SJSA1 (cell line): ENCODE results near the gene CNTN4. TPM values are rescaled to one million over a fixed set of nuclear protein-coding genes. Genes with fewer than 3 reads are reported as not detected.

Experiments
- DNase-seq, 2 experiments: peaks; one replicate each; pipeline ENCODE4 v3.0.0-alpha.2; 2015 to 2020; ENCODE audit warnings: low spot score in 2 of 2, low read depth in 1 of 2
- H3K27ac ChIP-seq: fragments of 250-450 bp; sonication (Bioruptor Pico); 2 replicates; pipeline ENCODE4 v1.5.1; 2020; ENCODE audit warnings: mild to moderate bottlenecking, moderate library complexity
- H3K27me3 ChIP-seq: fragments of 250-450 bp; sonication (Bioruptor Pico); replicated peaks from 2 replicates; pipeline ENCODE4 v1.5.1; 2020; ENCODE audit warnings: mild to moderate bottlenecking, moderate library complexity
- H3K36me3 ChIP-seq: fragments of 250-450 bp; sonication (Bioruptor Pico); 2 replicates; pipeline ENCODE4 v1.5.1; 2020; ENCODE audit warnings: mild to moderate bottlenecking
- H3K4me1 ChIP-seq: fragments of 250-450 bp; sonication (Bioruptor Pico); replicated peaks from 2 replicates; pipeline ENCODE4 v1.6.1; 2021; ENCODE audit warnings: mild to moderate bottlenecking
- H3K4me3 ChIP-seq: fragments of 250-450 bp; sonication (Bioruptor Pico); 2 replicates; pipeline ENCODE4 v1.5.1; 2020; ENCODE audit warnings: mild to moderate bottlenecking
- H3K9me3 ChIP-seq: fragments of 250-450 bp; sonication (Bioruptor Pico); replicated peaks from 2 replicates; pipeline ENCODE4 v1.5.1; 2020; ENCODE audit warnings: mild to moderate bottlenecking
- total RNA-seq: library from RNA; depleted of rRNA; stranded (reverse); fragments of >200 nt; shearing (Covaris generic); gene quantifications from 2 replicates; pipeline ENCODE4 v1.2.3, GENCODE V29; 2014

CNTN4 gene
- total RNA-seq, 1 experiment from 2014 or later = not detected

DNA sequence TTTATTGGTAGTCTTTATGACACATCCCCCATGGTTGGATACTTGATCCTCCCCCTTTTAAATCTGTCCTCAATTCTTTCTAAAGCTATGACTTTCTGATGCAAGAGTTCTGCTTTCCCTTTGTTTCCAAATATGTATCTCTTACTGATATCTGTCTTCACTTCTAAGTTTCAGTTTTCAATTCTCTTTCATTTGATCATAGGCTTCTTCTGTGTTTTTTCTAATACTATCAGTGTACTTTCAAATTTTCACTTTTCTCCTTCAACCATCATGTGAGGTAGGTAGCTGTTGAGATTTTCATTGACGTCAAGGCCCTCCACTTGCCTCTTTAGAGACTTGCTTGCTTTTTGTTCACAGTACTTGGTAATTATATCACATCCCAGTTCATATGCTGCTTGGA lies 436.5 kb downstream of the CNTN4 start:
- no peaks in the 10 kb centered on the region for H3K4me1 ChIP-seq
- no peak overlapping the region for H3K27ac ChIP-seq
- no peak for DNase-seq
- no peaks in the 10 kb centered on the region for H3K27me3 ChIP-seq
- H3K9me3 ChIP-seq = peaks cover 7% of the 10 kb centered on the region; the same call in 1 of the 2 replicates
- H3K36me3 ChIP-seq = no peaks in the 10 kb centered on the region
- H3K4me3 ChIP-seq = no peak overlapping the region

DNA sequence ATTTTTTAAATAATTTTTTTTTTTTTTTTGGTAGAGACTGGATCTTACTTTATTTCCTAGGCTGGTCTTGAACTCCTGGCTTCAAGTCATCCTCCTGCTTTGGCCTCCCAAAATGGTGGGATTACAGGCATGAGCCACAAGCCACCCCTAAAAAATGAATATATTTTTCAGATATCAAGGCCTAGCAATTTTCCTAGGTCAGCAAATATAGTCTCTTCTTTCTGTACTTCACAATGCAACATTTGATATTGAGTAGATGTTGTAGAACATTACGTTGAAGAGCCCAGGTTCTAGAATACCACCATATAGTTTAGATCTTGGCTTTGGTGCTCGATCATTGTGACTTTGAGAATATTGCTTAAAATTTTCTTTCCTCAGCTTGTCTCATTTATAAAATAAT lies 437.9 kb downstream of the CNTN4 start:
- Histone ChIP-seq H3K27me3 (no peaks in the 10 kb centered on the region), H3K4me3 (no peak overlapping the region)

DNA sequence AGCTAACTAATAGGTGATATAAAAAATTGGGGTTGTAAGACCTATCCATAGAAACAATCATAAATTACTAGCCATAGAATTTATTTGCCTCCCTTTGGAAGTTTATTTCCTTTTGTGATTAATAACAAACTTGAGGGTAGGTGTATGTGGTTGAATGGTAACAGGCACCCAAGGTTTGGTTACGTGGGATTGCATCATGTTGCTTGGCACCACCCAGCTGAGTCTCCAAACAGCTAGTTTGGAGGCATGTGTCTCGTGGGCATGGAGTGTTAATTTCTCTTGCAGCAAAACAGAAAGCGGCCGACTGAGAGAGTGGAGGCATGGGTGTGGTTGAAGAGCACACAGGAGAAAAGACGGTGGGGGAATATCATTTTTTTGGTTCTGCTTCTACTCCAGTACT lies 441.4 kb downstream of the CNTN4 start:
- Histone ChIP-seq H3K9me3 (peaks cover 7% of the 10 kb centered on the region; the same call in 1 of the 2 replicates), H3K4me1 (no peaks in the 10 kb centered on the region), H3K4me3 (no peak overlapping the region), H3K36me3 (no peaks in the 10 kb centered on the region), H3K27ac (no peak overlapping the region), H3K27me3 (no peaks in the 10 kb centered on the region)
- DNase-seq = no peak

More for the DNA sequence above, 437.9 kb downstream of the CNTN4 start:
- no peak for DNase-seq
- Histone ChIP-seq H3K36me3 (no peaks in the 10 kb centered on the region), H3K9me3 (peaks cover 7% of the 10 kb centered on the region; the same call in 1 of the 2 replicates), H3K4me1 (no peaks in the 10 kb centered on the region), H3K27ac (no peak overlapping the region)

DNA sequence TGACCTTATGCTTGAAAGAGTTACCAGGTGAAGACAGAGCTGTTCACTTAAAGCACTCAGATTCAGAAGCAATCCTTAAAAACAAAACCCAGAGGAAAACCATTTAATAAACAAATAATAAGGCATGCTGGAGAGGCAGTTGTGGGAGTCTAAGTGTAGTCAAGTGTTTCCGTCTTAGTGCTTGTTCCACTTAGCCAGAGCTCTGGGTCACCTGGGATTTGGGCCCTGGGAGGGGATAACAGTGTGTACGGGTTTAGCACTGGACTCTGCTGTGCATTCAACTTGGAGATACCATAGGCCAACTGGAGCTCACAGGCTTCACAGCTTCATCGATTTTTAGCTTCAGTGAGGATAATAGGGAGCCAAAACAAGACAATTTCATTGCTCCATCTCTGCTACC lies 444.6 kb downstream of the CNTN4 start:
- no peak overlapping the region for H3K27ac ChIP-seq
- no peaks in the 10 kb centered on the region for H3K4me1 ChIP-seq
- no peaks in the 10 kb centered on the region for H3K36me3 ChIP-seq
- H3K4me3 ChIP-seq = no peak overlapping the region
- no peak for DNase-seq
- H3K27me3 ChIP-seq = no peaks in the 10 kb centered on the region
- H3K9me3 ChIP-seq = no peaks in the 10 kb centered on the region

DNA sequence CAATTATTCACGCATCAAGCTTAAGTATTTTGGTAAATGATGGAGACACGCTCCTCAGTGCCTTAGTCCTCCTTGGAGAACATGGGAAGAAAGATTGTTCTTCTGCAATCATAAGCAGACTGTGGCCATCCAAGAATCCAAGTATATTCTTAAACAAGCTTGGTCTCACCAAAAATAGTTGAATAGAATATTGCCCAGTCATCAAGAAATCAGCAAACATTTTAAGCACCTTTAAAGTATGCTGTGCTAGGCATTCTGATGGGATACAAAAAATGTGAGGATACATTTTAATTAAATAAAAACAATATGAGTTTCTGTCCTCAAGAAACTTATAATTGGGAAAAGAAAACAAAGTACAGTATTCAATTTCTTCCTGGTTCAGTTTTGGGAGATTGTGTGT lies 445.5 kb downstream of the CNTN4 start:
- DNase-seq = no peak
- Histone ChIP-seq H3K27me3 (no peaks in the 10 kb centered on the region), H3K9me3 (no peaks in the 10 kb centered on the region), H3K36me3 (no peaks in the 10 kb centered on the region), H3K4me3 (no peak overlapping the region), H3K4me1 (no peaks in the 10 kb centered on the region), H3K27ac (no peak overlapping the region)

DNA sequence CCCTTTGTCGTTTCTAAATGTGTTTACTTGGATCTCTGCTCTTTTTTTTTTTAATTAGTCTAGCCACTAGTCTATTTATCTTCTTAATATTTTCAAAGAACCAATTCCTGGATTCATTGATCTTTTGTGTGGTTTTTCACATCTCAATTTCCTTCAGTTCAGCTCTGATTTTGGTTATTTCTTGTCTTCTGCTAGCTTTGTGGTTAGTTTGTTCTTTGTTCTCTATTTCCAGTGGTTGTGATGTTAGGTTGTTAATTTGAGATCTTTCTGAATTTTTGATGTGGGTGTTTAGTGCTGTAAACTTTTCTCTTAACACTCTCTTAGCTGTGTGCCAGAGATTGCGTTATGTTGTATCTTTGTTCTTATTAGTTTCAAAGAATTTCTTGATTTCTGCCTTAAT lies 446.1 kb downstream of the CNTN4 start:
- Histone ChIP-seq H3K27me3 (no peaks in the 10 kb centered on the region), H3K4me3 (no peak overlapping the region), H3K36me3 (no peaks in the 10 kb centered on the region), H3K27ac (no peak overlapping the region), H3K4me1 (no peaks in the 10 kb centered on the region), H3K9me3 (no peaks in the 10 kb centered on the region)
- no peak for DNase-seq

DNA sequence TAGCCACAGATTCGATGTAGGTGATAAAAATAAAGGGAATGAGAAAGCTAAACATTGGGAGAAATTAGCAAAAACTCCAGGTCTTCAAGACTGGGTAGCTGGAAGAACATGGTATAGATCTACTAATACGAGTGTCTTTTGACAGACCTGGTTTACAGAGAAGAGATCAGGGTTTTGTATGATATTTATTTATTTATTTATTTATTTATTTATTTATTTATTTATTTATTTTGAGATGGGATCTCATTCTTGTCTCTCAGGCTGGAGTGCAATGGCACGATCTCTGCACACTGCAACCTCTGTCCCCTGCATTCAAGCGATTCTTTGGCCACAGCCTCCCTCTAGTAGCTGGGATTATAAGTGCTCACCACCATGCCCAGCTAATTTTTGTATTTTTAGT lies 448.4 kb downstream of the CNTN4 start:
- Histone ChIP-seq H3K36me3 (no peaks in the 10 kb centered on the region), H3K27ac (no peak overlapping the region)

DNA sequence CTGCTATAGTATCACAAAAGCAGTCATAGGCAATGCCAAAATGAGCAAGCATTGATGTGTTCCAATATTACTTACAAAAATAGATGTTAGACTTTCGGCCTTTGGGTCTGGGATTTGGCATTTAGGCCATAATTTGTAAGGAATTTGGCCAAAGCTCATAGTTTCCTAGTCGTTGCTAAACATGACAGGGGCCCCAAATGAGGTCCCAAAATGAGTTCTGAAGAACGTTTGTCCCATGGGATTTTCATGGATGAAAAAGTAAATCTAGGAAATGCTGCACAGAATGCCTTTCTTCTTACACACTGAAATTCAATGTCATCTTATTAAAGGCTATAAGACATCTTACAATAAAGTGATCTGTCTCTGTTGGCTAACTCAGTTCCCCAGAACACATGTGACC lies 456.0 kb downstream of the CNTN4 start:
- no peaks in the 10 kb centered on the region for H3K27me3 ChIP-seq
- H3K4me3 ChIP-seq = no peak overlapping the region
- H3K9me3 ChIP-seq = no peaks in the 10 kb centered on the region
- DNase-seq = no peak
- no peak overlapping the region for H3K27ac ChIP-seq
- H3K36me3 ChIP-seq = no peaks in the 10 kb centered on the region
- no peaks in the 10 kb centered on the region for H3K4me1 ChIP-seq

More for the DNA sequence above, 448.4 kb downstream of the CNTN4 start:
- DNase-seq = no peak
- no peaks in the 10 kb centered on the region for H3K4me1 ChIP-seq
- no peaks in the 10 kb centered on the region for H3K9me3 ChIP-seq
- no peak overlapping the region for H3K4me3 ChIP-seq
- no peaks in the 10 kb centered on the region for H3K27me3 ChIP-seq

DNA sequence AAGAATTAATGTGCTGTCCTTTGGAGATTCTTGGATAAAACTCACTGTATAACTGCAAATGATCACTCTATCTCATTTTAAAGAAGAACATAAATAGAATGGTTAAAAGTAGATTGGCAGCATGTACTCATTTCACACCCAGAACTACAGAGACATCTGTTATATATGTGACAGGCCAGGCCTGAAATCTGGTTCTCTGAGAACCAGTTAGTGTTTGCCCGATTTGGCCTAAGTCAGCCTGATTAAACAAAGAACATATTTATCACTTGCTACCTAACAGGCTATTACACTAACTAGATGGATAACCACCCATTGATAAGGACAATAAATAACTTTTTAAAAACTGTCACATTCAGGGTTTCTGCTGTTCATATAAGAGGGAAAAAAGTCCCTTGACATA lies 460.1 kb downstream of the CNTN4 start:
- no peaks in the 10 kb centered on the region for H3K4me1 ChIP-seq
- no peak overlapping the region for H3K4me3 ChIP-seq
- no peaks in the 10 kb centered on the region for H3K27me3 ChIP-seq
- no peak for DNase-seq
- no peak overlapping the region for H3K27ac ChIP-seq
- H3K9me3 ChIP-seq = no peaks in the 10 kb centered on the region
- H3K36me3 ChIP-seq = no peaks in the 10 kb centered on the region

DNA sequence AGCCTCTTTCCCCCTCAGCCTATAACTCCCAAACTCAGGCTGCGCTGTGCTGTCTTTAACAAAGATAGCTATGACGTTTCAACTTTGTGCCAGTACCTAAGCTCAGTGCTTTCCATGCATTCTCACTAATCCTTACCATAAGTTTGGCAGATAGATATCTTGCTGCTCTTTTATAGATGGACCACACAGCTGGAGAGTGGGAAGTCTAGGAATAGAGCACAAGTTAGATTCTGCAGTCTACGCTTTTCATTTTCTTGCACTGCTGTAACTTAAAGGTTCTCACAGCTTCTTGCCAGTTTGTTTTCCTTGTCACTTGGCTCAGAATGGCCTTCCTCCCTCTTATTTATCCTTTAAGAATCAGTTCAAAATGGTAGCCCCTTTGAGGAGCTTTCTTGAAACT lies 468.8 kb downstream of the CNTN4 start:
- Histone ChIP-seq H3K36me3 (no peaks in the 10 kb centered on the region), H3K4me3 (no peak overlapping the region), H3K4me1 (no peaks in the 10 kb centered on the region), H3K9me3 (no peaks in the 10 kb centered on the region), H3K27me3 (no peaks in the 10 kb centered on the region), H3K27ac (no peak overlapping the region)
- no peak for DNase-seq

DNA sequence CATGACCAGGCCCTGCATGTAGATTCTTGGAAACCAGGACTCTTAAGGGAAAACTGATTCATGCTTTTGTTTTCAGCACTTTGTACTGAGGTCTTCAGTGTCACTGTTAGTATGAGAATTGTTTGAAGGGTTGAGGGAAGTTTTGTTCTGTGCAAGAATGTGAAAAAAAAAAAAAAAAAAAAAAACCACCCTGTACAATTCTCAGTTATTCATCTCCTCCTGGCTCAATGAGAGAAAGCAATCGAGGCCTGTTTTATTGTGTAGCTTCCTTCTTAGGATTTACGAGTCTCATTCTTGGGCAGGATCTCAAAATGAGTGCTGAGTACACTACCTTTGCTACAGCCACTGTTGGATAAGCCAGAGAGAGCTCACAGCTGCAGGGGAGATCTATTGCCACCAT lies 469.5 kb downstream of the CNTN4 start:
- Histone ChIP-seq H3K36me3 (no peaks in the 10 kb centered on the region), H3K27me3 (no peaks in the 10 kb centered on the region), H3K27ac (no peak overlapping the region), H3K9me3 (no peaks in the 10 kb centered on the region), H3K4me3 (no peak overlapping the region), H3K4me1 (no peaks in the 10 kb centered on the region)
- no peak for DNase-seq

DNA sequence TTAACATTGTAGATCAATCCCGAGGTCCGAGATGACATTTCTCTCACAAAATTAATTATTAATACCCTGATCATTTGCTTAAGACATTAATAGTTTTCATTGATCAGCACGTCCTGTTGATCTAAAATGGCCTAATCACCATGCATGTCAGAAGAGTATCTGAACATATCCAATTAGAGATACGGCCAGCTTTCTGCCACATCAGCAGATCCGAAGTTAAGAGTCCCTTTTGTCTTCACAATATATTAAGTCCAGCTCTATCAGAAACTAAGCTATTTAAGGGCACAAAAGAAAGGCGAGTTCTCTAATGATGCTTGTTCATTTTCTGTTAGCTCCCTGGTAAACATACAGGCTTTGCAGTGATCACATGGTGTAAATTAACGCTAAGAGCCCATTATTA lies 470.3 kb downstream of the CNTN4 start:
- no peaks in the 10 kb centered on the region for H3K4me1 ChIP-seq
- no peaks in the 10 kb centered on the region for H3K9me3 ChIP-seq
- no peaks in the 10 kb centered on the region for H3K27me3 ChIP-seq
- H3K27ac ChIP-seq = no peak overlapping the region
- no peak for DNase-seq
- no peaks in the 10 kb centered on the region for H3K36me3 ChIP-seq
- H3K4me3 ChIP-seq = no peak overlapping the region

DNA sequence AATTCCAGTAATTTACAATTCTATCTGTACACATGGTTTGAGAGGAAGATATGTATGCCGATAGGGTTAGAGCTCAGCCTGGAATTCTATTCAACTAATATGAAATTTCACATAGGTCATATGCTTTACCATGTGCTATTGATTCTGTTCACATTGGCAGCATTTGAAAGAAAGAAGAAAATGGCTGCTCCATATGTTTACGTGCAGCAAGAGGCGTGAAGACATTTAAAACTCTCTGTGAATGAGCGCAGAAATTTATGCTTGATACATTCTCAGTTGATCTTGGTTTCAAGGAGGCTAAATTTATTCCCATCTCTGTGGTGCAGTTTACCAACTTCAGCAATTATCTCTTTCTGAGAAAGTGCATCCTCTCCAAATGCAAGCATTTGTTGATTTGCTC lies 478.9 kb downstream of the CNTN4 start:
- H3K4me1 ChIP-seq = no peaks in the 10 kb centered on the region
- H3K27me3 ChIP-seq = no peaks in the 10 kb centered on the region
- H3K27ac ChIP-seq = no peak overlapping the region
- no peak for DNase-seq
- H3K9me3 ChIP-seq = peaks cover 3% of the 10 kb centered on the region; the same call in 1 of the 2 replicates
- no peaks in the 10 kb centered on the region for H3K36me3 ChIP-seq
- H3K4me3 ChIP-seq = no peak overlapping the region

DNA sequence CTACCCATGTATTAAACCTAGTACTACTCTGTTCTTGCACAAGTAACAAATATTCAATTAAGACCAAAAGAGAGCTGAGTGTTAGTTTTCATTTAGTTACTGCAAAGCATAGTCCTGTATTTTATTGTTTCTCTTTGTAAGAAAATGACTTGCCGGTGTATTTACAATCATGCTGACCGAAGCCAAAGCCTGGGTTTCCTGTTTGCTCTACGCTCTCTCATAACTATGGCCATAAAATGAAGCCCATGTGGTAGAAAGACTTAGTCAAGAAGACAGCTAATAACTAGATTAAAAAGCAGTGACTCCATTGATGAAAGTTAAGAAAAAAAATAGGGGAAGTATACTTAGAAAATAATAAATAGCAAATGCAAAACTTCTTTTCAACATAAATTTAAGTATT lies 479.9 kb downstream of the CNTN4 start:
- H3K27me3 ChIP-seq = no peaks in the 10 kb centered on the region
- no peaks in the 10 kb centered on the region for H3K4me1 ChIP-seq
- peaks cover 3% of the 10 kb centered on the region; the same call in 1 of the 2 replicates for H3K9me3 ChIP-seq
- no peak overlapping the region for H3K4me3 ChIP-seq
- H3K36me3 ChIP-seq = no peaks in the 10 kb centered on the region
- no peak for DNase-seq
- no peak overlapping the region for H3K27ac ChIP-seq

DNA sequence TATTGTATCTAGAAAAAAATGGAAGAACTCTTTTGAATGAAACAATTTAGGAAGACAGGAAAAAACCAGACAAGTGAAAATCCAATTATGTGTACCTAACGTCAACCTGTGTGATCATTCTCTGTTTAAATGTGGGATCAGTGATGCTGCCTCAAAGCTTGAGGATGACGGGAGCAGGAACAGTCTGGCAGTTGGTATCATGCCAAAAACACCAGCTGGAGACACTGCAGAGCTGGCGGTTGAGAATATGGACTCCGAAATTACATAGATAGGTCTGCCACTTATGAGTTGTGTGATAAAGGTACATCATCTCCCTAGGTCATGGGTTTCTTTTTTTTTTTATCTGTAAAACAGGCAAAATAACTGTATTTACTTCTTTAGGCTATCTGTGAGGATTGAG lies 480.5 kb downstream of the CNTN4 start:
- Histone ChIP-seq H3K4me3 (no peak overlapping the region), H3K27ac (no peak overlapping the region), H3K4me1 (no peaks in the 10 kb centered on the region), H3K9me3 (peaks cover 3% of the 10 kb centered on the region; the same call in 1 of the 2 replicates), H3K27me3 (no peaks in the 10 kb centered on the region), H3K36me3 (no peaks in the 10 kb centered on the region)
- DNase-seq = no peak
